ENCODE results near the gene SAMD9.
"Not testable (repeated sequence)": the region's sequence is repeated elsewhere in the genome, so short reads cannot be mapped to it uniquely, and the experiment has no call there.

The SAMD9 gene

GRCh38 chr7:93117852-93118530, at the start of gene SAMD9:
SAMD9 (minus strand) TSS chr7:93117979; CDS start chr7:93106097, 11,882 bp downstream.
- no peak for DNase-seq

- no peak for DNase-seq
Observed at GRCh38 chr7:93165447-93165846, 47.7 kb upstream of the SAMD9 start.

DNA sequence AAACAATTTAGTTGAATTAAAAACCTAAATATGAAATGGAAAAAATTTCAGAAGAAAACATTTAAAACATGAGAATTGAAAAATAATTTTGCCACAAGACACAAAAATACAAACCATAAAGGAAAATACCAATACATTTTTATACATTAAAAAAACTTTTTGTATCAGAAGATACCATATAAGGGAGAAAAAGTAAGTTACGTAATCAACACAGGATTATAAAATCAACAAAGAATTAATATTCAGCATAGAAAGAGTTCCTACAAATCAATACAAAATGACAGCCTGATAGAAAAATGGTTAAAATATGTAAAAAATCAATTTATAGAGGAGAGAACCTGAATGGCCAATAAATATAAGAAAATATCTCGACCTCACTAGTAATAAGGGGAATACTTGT, 47.0 kb upstream of the SAMD9 start:
- DNase-seq = no peak

DNA sequence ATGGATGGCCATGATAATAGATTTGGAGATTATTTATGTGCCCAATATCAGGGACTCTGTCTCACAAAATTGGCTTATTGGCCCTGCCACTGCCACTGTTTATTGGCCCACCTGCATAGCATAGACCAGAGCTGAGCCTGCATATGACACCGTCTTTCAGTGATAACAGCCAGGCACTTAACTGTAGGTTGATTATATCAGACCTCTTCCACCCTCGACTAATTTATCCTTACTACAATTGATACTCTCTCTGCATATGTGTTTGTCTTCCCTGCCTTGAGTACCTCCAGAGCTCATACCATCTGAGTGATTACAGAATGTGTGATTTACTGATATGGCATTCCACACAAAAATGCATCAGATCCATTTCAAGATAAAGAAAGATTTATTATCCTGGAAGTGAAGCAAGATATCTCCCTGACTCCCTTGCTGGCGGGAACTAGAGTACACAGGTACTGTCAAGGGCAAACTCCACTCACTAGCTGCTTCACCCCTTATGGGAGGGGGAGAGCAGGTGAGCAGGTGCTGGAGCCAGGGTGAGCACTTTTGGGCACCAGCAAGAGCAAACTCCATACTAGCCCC, 43.5 kb upstream of the SAMD9 start:
- no peak for DNase-seq

GRCh38 chr7:93160410-93160809, 42.6 kb upstream of the SAMD9 start:
- DNase-seq = no peak

- no peak for DNase-seq
Observed at GRCh38 chr7:93159490-93159889, 41.7 kb upstream of the SAMD9 start.

GRCh38 chr7:93156884-93157283, 39.1 kb upstream of the SAMD9 start:
- no peak for DNase-seq

GRCh38 chr7:93150200-93150835, 32.5 kb upstream of the SAMD9 start:
- DNase-seq = no peak

GRCh38 chr7:93148727-93149126, 30.9 kb upstream of the SAMD9 start:
- DNase-seq = no peak

DNA sequence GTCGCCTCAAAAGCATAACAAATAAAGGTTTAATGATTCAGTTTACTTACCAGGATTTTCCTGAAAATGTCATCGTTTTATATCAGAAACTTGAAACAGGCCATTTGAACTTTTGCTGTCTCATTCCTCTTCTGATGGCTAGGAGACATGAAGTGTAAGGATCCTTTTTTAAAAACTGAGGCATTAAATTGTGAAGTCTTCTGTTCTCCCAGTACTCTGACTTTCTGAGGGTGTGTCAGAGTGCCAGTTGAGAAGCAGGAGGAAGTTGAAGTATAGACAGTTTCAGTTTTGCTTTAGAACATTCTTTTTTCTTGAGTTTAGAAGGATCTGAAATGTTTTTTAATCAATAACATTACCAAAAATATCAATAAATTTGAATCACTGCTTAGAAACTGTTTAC, 30.4 kb upstream of the SAMD9 start, which contains the start of gene SAMD9L:
TSS of gene SAMD9L (minus strand) at position 242 of the 400 bp plus-strand sequence. CDS start 12,414 bp downstream, outside the sequence.
- DNase-seq = no peak

DNA sequence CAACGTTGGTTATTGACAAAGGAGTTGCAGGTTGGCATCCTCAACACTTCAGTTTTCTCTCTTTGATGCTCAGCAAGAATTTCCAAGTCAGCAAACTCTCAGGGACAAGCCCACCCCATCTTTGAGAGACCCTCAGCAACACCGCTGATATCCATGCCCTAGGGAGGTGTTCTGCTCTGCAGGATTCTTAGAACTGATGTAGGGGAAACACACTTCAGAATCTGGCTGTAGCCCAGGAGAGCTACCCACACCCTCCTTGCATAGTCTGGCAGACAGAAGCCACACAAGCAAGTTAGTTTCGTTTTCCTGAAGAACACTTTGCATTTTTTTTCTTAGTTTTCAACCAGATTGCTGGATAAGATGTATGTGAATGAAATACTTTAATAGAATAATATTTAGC, 29.6 kb upstream of the SAMD9 start:
- DNase-seq = peak; percentile 31

GRCh38 chr7:93146472-93147141, 28.8 kb upstream of the SAMD9 start:
- DNase-seq = no peak

- no peak for DNase-seq
Observed at GRCh38 chr7:93146036-93146435, 28.3 kb upstream of the SAMD9 start.

DNA sequence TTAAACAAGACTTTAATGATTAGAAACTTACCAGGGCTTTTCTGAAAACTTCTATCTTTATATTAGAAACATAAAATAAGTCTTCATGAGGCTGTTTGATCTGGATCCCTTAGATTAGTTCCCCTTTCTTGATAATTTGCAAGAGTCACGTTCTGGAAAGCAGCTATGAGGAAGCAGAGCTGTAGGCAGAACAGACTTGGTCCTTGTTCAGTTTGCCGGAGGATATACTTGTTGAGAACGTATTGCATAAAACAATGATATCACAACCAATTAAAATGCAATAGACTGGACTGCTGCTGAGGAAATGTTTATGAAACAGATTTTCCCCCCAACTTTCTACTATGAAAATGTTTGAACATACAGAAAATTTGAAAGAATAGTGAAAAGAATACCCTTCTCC, 27.6 kb upstream of the SAMD9 start:
- DNase-seq = no peak

- no peak for DNase-seq
Observed at GRCh38 chr7:93142127-93142526, 24.3 kb upstream of the SAMD9 start.

- DNase-seq = no peak
Observed at GRCh38 chr7:93140582-93141191, 22.9 kb upstream of the SAMD9 start.

- no peak for DNase-seq
Observed at GRCh38 chr7:93138576-93138975, 20.8 kb upstream of the SAMD9 start.

GRCh38 chr7:93133005-93133404, 15.2 kb upstream of the SAMD9 start:
- no peak for DNase-seq

- no peak for DNase-seq
Observed at GRCh38 chr7:93132216-93132615, 14.4 kb upstream of the SAMD9 start.

- not testable (repeated sequence) for DNase-seq
Observed at GRCh38 chr7:93126954-93127353, 9.2 kb upstream of the SAMD9 start.

- DNase-seq = not testable (repeated sequence)
Observed at GRCh38 chr7:93123532-93123931, 5.8 kb upstream of the SAMD9 start.

DNA sequence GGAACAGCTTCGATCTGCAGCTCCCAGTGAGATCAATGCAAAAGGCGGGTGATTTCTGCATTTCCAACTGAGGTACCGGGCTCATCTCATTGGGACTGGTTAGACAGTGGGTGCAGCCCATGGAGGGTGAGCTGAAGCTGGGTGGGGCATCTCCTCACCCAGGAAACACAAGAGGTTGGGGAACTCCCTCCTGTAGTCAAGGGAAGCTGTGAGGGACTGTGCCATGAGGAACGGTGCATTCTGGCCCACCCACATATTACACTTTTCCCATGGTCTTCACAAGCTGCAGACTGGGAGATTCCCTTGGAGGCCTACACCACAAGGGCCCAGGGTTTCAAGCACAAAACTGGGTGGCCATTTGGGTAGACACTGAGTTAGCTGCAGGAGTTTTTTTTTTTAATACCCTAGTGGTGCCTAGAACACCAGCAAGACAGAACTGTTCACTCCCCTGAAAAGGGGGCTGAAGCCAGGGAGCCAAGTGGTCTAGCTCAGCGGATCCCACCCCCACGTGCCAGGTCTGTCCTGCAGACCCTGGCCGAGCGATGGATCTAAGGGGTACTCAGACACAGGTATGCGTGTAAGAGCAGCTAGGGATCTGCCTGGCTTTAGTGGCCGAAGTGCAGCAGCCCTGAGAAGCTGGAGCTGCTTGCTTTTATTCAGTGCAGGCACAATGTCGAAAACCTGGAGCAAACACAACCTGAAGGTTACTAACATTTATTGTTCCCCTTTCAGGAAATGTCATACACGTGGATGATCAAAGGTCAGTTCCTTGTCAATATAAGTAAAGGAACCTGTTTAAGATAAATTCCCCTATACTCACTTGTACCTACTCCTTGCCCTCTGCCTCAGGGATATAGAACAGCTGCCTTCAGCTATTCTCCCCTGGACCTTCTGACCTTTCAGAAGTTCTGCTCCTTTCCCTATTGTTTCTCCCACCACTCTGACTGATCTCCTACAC, 3.1 kb upstream of the SAMD9 start:
- no peak for DNase-seq
